Upper lobe of left lung (tissue), 4 donors: ENCODE data around the gene SPTBN5.

Source experiments
- CTCF ChIP-seq, 6 experiments: fragments of 450-650 bp in 4 of 6; fragments of 200-600 bp in 2 of 6; sonication (generic) in 2 of 6; IDR thresholded peaks; one replicate each; pipeline ENCODE4 v1.5.1; 2016 to 2019; ENCODE audit warnings: antibody characterized with exemption in 6 of 6
- EP300 ChIP-seq, 4 donors: sonication (generic); formaldehyde crosslinking; IDR thresholded peaks; one replicate each; pipeline ENCODE4 v1.5.1; 2017; ENCODE audit warnings: antibody characterized with exemption in 4 of 4, control low read depth in 2 of 4
- POLR2A ChIP-seq, 4 donors: fragments of 450-650 bp; IDR thresholded peaks; one replicate each; pipeline ENCODE4 v1.5.1; 2016 to 2017; ENCODE audit warnings: antibody characterized with exemption in 4 of 4, mild to moderate bottlenecking in 2 of 4
- POLR2AphosphoS5 ChIP-seq, 2 donors: sonication (generic); formaldehyde crosslinking; IDR thresholded peaks; one replicate each; pipeline ENCODE4 v1.5.1; 2017; ENCODE audit warnings: antibody characterized with exemption in 2 of 2

GRCh38 chr15:41852736-41853590 is 40.9 kb downstream of the SPTBN5 start:
- no peak for TF ChIP-seq POLR2AphosphoS5 (IDR thresholded peaks at IDR 0.05)
- no peak for TF ChIP-seq CTCF (IDR thresholded peaks at IDR 0.05)
- TF ChIP-seq POLR2A (IDR thresholded peaks at IDR 0.05) = no peak
- no peak for TF ChIP-seq EP300 (IDR thresholded peaks at IDR 0.05)
